H1 (cell line): ENCODE measurements around the gene CFAP97. TPM values are rescaled to one million over a fixed set of nuclear protein-coding genes. Genes with fewer than 3 reads are reported as not detected.

Experiments
- CTCF ChIA-PET: fragments of 300-600 bp; sonication (Branson Sonifier 250); formaldehyde crosslinking; loops from one replicate; lab custom pipeline; 2021; ENCODE audit not compliant: partially characterized antibody; lab: Charles Lee
- POLR2A ChIA-PET: fragments of 300-600 bp; sonication (Branson Sonifier 250); formaldehyde crosslinking; loops from one replicate; lab custom pipeline; 2021; ENCODE audit warnings: inconsistent platforms; ENCODE audit not compliant: partially characterized antibody; lab: Charles Lee
- DNase-seq, 2 experiments: peaks; one replicate each; pipeline versions ENCODE4 v3.0.0 to v3.0.0-alpha.2; 2010 to 2022; ENCODE audit warnings: low spot score in 2 of 2, low read depth in 1 of 2, mixed read lengths in 1 of 2
- FAIRE-seq: peaks from 2 replicates; lab custom pipeline; 2011; peaks lifted over from hg19 to GRCh38; lab: Jason Lieb, UNC
- H2AFZ ChIP-seq: 2 replicates; pipeline ENCODE4 v1.8.1; 2012; ENCODE audit warnings: low read length, inconsistent platforms
- H2AK5ac ChIP-seq: 2 replicates; pipeline ENCODE4 v1.6.1; 2013; ENCODE audit warnings: low read depth, low read length
- H2BK120ac ChIP-seq: replicated peaks from 2 replicates; pipeline ENCODE3; 2013; ENCODE audit warnings: low read depth, low read length, inconsistent platforms
- H2BK12ac ChIP-seq: 2 replicates; pipeline ENCODE4 v1.6.1; 2013; ENCODE audit warnings: low read depth, low read length
- H2BK15ac ChIP-seq: 2 replicates; pipeline ENCODE4 v1.6.1; 2013; ENCODE audit warnings: low read length
- H2BK20ac ChIP-seq: 2 replicates; pipeline ENCODE4 v1.6.1; 2013; ENCODE audit warnings: low read length
- H2BK5ac ChIP-seq: 2 replicates; pipeline ENCODE4 v1.6.1; 2013; ENCODE audit warnings: low read depth, low read length
- H3K14ac ChIP-seq: 2 replicates; pipeline ENCODE4 v1.6.1; 2013; ENCODE audit warnings: inconsistent platforms; ENCODE audit not compliant: insufficient read length
- H3K18ac ChIP-seq: 2 replicates; pipeline ENCODE4 v1.6.1; 2013; ENCODE audit warnings: low read length; ENCODE audit errors: extremely low read depth
- H3K23ac ChIP-seq: 2 replicates; pipeline ENCODE4 v1.6.1; 2013; ENCODE audit warnings: inconsistent platforms; ENCODE audit not compliant: insufficient read length
- H3K23me2 ChIP-seq: 2 replicates; pipeline ENCODE4 v1.6.1; 2013; ENCODE audit warnings: low read depth, low read length
- H3K27ac ChIP-seq: 2 replicates; pipeline ENCODE4 v1.6.1; 2011; ENCODE audit warnings: low read depth, low read length, inconsistent platforms
- H3K27me3 ChIP-seq, 4 experiments: replicated peaks in 1 of 4; 1 replicate in 1 of 4; 2 replicates in 3 of 4; pipeline versions ENCODE4 v1.6.1 to v1.8.1; 2011 to 2013; ENCODE audit warnings: low read length in 3 of 4, mild to moderate bottlenecking in 3 of 4, inconsistent platforms in 2 of 4, mixed read lengths in 2 of 4, moderate library complexity in 1 of 4; ENCODE audit not compliant: control insufficient read depth in 3 of 4, insufficient read depth in 3 of 4; ENCODE audit errors: extremely low read depth in 1 of 4
- H3K36me3 ChIP-seq, 4 experiments: 2 replicates each; pipeline versions ENCODE4 v1.6.1 to v1.8.1; 2011 to 2013; ENCODE audit warnings: mild to moderate bottlenecking in 4 of 4, low read length in 3 of 4, moderate library complexity in 2 of 4, control low read depth in 1 of 4, inconsistent platforms in 1 of 4; ENCODE audit not compliant: insufficient read depth in 4 of 4, control insufficient read depth in 2 of 4
- H3K4ac ChIP-seq: replicated peaks from 2 replicates; pipeline ENCODE3; 2013; ENCODE audit warnings: low read length, low read depth, mixed read lengths, inconsistent platforms; ENCODE audit not compliant: insufficient read length
- H3K4me1 ChIP-seq, 4 experiments: replicated peaks in 1 of 4; 1 replicate in 1 of 4; 2 replicates in 3 of 4; pipeline versions ENCODE4 v1.6.1 to v1.8.1; 2011 to 2013; ENCODE audit warnings: low read length in 3 of 4, inconsistent platforms in 2 of 4, mixed read lengths in 1 of 4; ENCODE audit not compliant: insufficient read depth in 4 of 4, control insufficient read depth in 3 of 4
- H3K4me2 ChIP-seq, 2 experiments: 2 replicates each; pipeline versions ENCODE4 v1.6.1 to v1.8.1; 2011 to 2013; ENCODE audit warnings: low read depth in 2 of 2, low read length in 2 of 2, control low read depth in 1 of 2, inconsistent platforms in 1 of 2, mild to moderate bottlenecking in 1 of 2; ENCODE audit not compliant: insufficient read depth in 1 of 2
- H3K4me3 ChIP-seq, 4 experiments: fragments of 200-600, 300-600 bp in 1 of 4; sonication (generic), shearing (Covaris generic), sonication (Bioruptor Twin) in 1 of 4; 2 replicates each; pipeline versions ENCODE4 v1.5.1 to v1.8.1; 2011 to 2016; ENCODE audit warnings: low read length in 4 of 4, low read depth in 3 of 4, control low read depth in 2 of 4, inconsistent platforms in 2 of 4, mild to moderate bottlenecking in 2 of 4, mixed read lengths in 1 of 4, moderate library complexity in 1 of 4; ENCODE audit not compliant: insufficient read depth in 2 of 4; ENCODE audit errors: extremely low read depth in 1 of 4
- H3K56ac ChIP-seq: replicated peaks from 2 replicates; pipeline ENCODE3; 2013; ENCODE audit warnings: low read depth, mild to moderate bottlenecking, mixed read lengths, low read length, inconsistent platforms; ENCODE audit not compliant: insufficient read length
- H3K79me1 ChIP-seq: 2 replicates; pipeline ENCODE4 v1.6.1; 2013; ENCODE audit warnings: low read depth, low read length, control low read depth
- H3K79me2 ChIP-seq, 2 experiments: 2 replicates each; pipeline versions ENCODE4 v1.6.1 to v1.8.1; 2012 to 2013; ENCODE audit warnings: low read length in 2 of 2, mild to moderate bottlenecking in 2 of 2, inconsistent platforms in 1 of 2; ENCODE audit not compliant: insufficient read depth in 2 of 2, control insufficient read depth in 1 of 2
- H3K9ac ChIP-seq, 4 experiments: replicated peaks in 1 of 4; 1 replicate in 1 of 4; 2 replicates in 3 of 4; pipeline versions ENCODE4 v1.6.1 to v1.8.1; 2011 to 2013; ENCODE audit warnings: low read depth in 3 of 4, low read length in 3 of 4, control low read depth in 2 of 4, mild to moderate bottlenecking in 2 of 4, moderate library complexity in 2 of 4, inconsistent platforms in 1 of 4; ENCODE audit errors: extremely low read depth in 1 of 4
- H3K9me3 ChIP-seq, 2 experiments: 2 replicates each; pipeline versions ENCODE4 v1.6.1 to v1.8.1; 2012 to 2013; ENCODE audit warnings: mild to moderate bottlenecking in 2 of 2, moderate library complexity in 2 of 2, control low read depth in 1 of 2, inconsistent platforms in 1 of 2, low read depth in 1 of 2, low read length in 1 of 2, mixed read lengths in 1 of 2; ENCODE audit not compliant: insufficient read depth in 2 of 2
- H4K20me1 ChIP-seq, 2 experiments: replicated peaks in 1 of 2; 2 replicates each; pipeline versions ENCODE3 to v1.8.1; 2011 to 2013; ENCODE audit warnings: inconsistent platforms in 2 of 2, low read length in 2 of 2, mild to moderate bottlenecking in 1 of 2; ENCODE audit not compliant: insufficient read depth in 2 of 2, control insufficient read depth in 1 of 2
- H4K5ac ChIP-seq: 2 replicates; pipeline ENCODE4 v1.6.1; 2013; ENCODE audit warnings: low read length, low read depth, mixed read lengths, inconsistent platforms; ENCODE audit not compliant: insufficient read length
- H4K8ac ChIP-seq: 2 replicates; pipeline ENCODE4 v1.8.0; 2013; ENCODE audit warnings: mild to moderate bottlenecking, moderate library complexity, low read length, inconsistent platforms; ENCODE audit not compliant: insufficient read depth; ENCODE audit errors: extremely low read depth
- H4K91ac ChIP-seq: replicated peaks from 2 replicates; pipeline ENCODE3; 2013; ENCODE audit warnings: low read length, mixed read lengths, inconsistent platforms; ENCODE audit not compliant: insufficient read length
- SIRT6 ChIP-seq: IDR thresholded peaks from one replicate; pipeline ENCODE4 v1.7.1; 2012; ENCODE audit warnings: low read length, inconsistent platforms
- WGBS, 2 experiments: shearing (Covaris generic) in 1 of 2; methylation state at CpG; one replicate each; pipeline versions ENCODE4 v1.1.6 to v1.1.7; 2013 to 2015; ENCODE audit warnings: low lambda C conversion rate in 2 of 2, mixed read lengths in 2 of 2, inconsistent platforms in 1 of 2, low coverage in 1 of 2, missing lambda C conversion rate in 1 of 2; ENCODE audit not compliant: insufficient replicate concordance in 2 of 2, insufficient coverage in 1 of 2, insufficient read length in 1 of 2; ENCODE audit errors: extremely low coverage in 1 of 2, missing lambda C conversion rate in 1 of 2; 5-methylcytosine and 5-hydroxymethylcytosine counted together
- polyA plus RNA-seq, 7 experiments: library from polyadenylated mRNA; depleted of rRNA in 3 of 7; stranded (reverse) in 5 of 7; unstranded in 2 of 7; fragments of >200 nt in 5 of 7; fragments of 200-250 nt in 2 of 7; gene quantifications; 1 replicate in 5 of 7; 2 replicates in 1 of 7; 4 replicates in 1 of 7; pipeline versions ENCODE4 v1.2.1 to v1.2.3, GENCODE V29; 2011 to 2013; ENCODE audit warnings: missing spikeins in 2 of 7, mixed read lengths in 2 of 7
- total RNA-seq: library from RNA; stranded (reverse); fragmentation: NEBNext Ultra II Directional; extraction: Animal tissue kit (Norgen Biotek cat#: 25700); gene quantifications from 2 replicates; pipeline ENCODE4 v1.2.1, GENCODE V29; 2021

CFAP97 gene
- total and polyA plus RNA-seq, 2 of the 8 experiments (the other 6 are each of a cell fraction or from before 2014, with no cell fraction given), result 9.2 to 40.4 TPM

GRCh38 chr4:185219551-185220344 lies 15.9 kb upstream of the CFAP97 start:
- Histone ChIP-seq H3K4me1 (peaks cover 0 to 8% (median 5%) of the 10 kb centered on the region in 4 experiments; a peak in 4 of 7 replicates), H4K8ac (no peak overlapping the region), H3K27ac (no peak overlapping the region), H3K56ac (no peak overlapping the region), H2AK5ac (no peak overlapping the region), H2BK120ac (no peak overlapping the region), H2BK20ac (no peak overlapping the region), H4K5ac (no peak overlapping the region), H3K4me2 (no peak overlapping the region), H3K18ac (no peak overlapping the region), H3K27me3 (no peaks in the 10 kb centered on the region), H3K9ac (no peak overlapping the region), H2BK15ac (no peak overlapping the region), H4K91ac (no peak overlapping the region), H2BK5ac (no peak overlapping the region), H3K9me3 (no peaks in the 10 kb centered on the region), H3K14ac (no peak overlapping the region), H3K36me3 (no peaks in the 10 kb centered on the region), H3K23ac (no peak overlapping the region), H2AFZ (no peak overlapping the region), H3K23me2 (no peaks in the 10 kb centered on the region), H3K4ac (no peak overlapping the region), H3K4me3 (no peak overlapping the region), H3K79me1 (peaks cover 3% of the 10 kb centered on the region), H3K79me2 (peaks cover 3 to 50% of the 10 kb centered on the region in 2 experiments; a peak in 3 of 4 replicates), H2BK12ac (no peak overlapping the region), H4K20me1 (peaks cover 2 to 7% of the 10 kb centered on the region in 2 experiments)
- ChIA-PET POLR2A (no interaction called here), CTCF (no interaction called here)
- WGBS, 2 experiments, result 77% methylated on average over 3 of the region's 3 CpGs; no CpG with 5 or more reads in 1 of the 2 experiments
- FAIRE-seq, result no peak
- no peak for DNase-seq
- TF ChIP-seq SIRT6, result no peak
